HEK293 (cell line): ENCODE measurements around the gene SDF2.

Experiments used
- CTCF ChIP-seq: fragments of 450-650 bp; formaldehyde crosslinking; IDR thresholded peaks from 2 replicates; pipeline ENCODE4 v1.5.1; 2016; ENCODE audit warnings: missing biosample characterization, missing genetic modification characterization
- GLIS1 ChIP-seq: fragments of 450-650 bp; formaldehyde crosslinking; IDR thresholded peaks from 2 replicates; pipeline ENCODE4 v1.5.1; 2016; ENCODE audit warnings: missing biosample characterization, missing genetic modification characterization
- REST ChIP-seq: fragments of 450-650 bp; formaldehyde crosslinking; IDR thresholded peaks from 2 replicates; pipeline ENCODE4 v1.5.1; 2016; ENCODE audit warnings: missing biosample characterization, missing genetic modification characterization
- ZBTB1 ChIP-seq: fragments of 450-650 bp; formaldehyde crosslinking; IDR thresholded peaks from 2 replicates; pipeline ENCODE4 v1.5.1; 2016; ENCODE audit warnings: missing biosample characterization, missing genetic modification characterization
- ZNF324 ChIP-seq: fragments of 450-650 bp; formaldehyde crosslinking; IDR thresholded peaks from 2 replicates; pipeline ENCODE4 v1.5.1; 2016; ENCODE audit warnings: missing biosample characterization, missing genetic modification characterization
- ZNF501 ChIP-seq: fragments of 450-650 bp; formaldehyde crosslinking; IDR thresholded peaks from 2 replicates; pipeline ENCODE4 v1.5.1; 2016; ENCODE audit warnings: missing biosample characterization, missing genetic modification characterization

GRCh38 chr17:28703552-28704218 lies 42.0 kb upstream of the SDF2 start:
- TF ChIP-seq REST (tag by site-specific recombination) (peak; percentile 66), CTCF (tag by site-specific recombination) (no peak), ZBTB1 (tag by site-specific recombination) (no peak), ZNF324 (tag by site-specific recombination) (no peak), GLIS1 (tag by site-specific recombination) (no peak), ZNF501 (tag by site-specific recombination) (no peak)
